Liver (tissue), 9 donors: ENCODE results near the gene THRA. TPM values are rescaled to one million over a fixed set of nuclear protein-coding genes. Genes with fewer than 3 reads are reported as not detected.

Experiments
- DNase-seq: peaks from one replicate; pipeline ENCODE4 v3.0.0-alpha.2; 2017; ENCODE audit warnings: low spot score
- H3K27ac ChIP-seq, 2 donors: one replicate each; pipeline ENCODE4 v1.7.0; 2013; ENCODE audit warnings: inconsistent platforms in 2 of 2, low read length in 2 of 2, control low read depth in 1 of 2, low read depth in 1 of 2, mild to moderate bottlenecking in 1 of 2
- H3K27me3 ChIP-seq, 4 donors: one replicate each; pipeline versions ENCODE4 v1.6.1 to v1.7.0; 2013; ENCODE audit warnings: low read length in 3 of 4, inconsistent platforms in 1 of 4, mild to moderate bottlenecking in 1 of 4, moderate library complexity in 1 of 4; ENCODE audit not compliant: control insufficient read depth in 4 of 4, insufficient read depth in 4 of 4
- H3K36me3 ChIP-seq, 4 donors: one replicate each; pipeline versions ENCODE4 v1.6.1 to v1.7.0; 2013; ENCODE audit warnings: low read length in 3 of 4, mild to moderate bottlenecking in 3 of 4, low read depth in 1 of 4, moderate library complexity in 1 of 4; ENCODE audit not compliant: control insufficient read depth in 4 of 4, insufficient read depth in 3 of 4
- H3K4me1 ChIP-seq, 4 donors: one replicate each; pipeline versions ENCODE4 v1.6.1 to v1.7.0; 2013; ENCODE audit warnings: low read length in 3 of 4, mild to moderate bottlenecking in 3 of 4, moderate library complexity in 1 of 4; ENCODE audit not compliant: control insufficient read depth in 4 of 4, insufficient read depth in 4 of 4
- H3K4me3 ChIP-seq, 3 donors: one replicate each; pipeline versions ENCODE4 v1.6.1 to v1.7.0; 2013; ENCODE audit warnings: low read length in 3 of 3, control low read depth in 1 of 3, low read depth in 1 of 3, mild to moderate bottlenecking in 1 of 3
- H3K9ac ChIP-seq, 2 donors: one replicate each; pipeline ENCODE4 v1.7.0; 2013; ENCODE audit warnings: low read length in 2 of 2, mild to moderate bottlenecking in 2 of 2, moderate library complexity in 2 of 2, control low read depth in 1 of 2, low read depth in 1 of 2
- H3K9me3 ChIP-seq, 4 donors: one replicate each; pipeline versions ENCODE4 v1.6.1 to v1.7.0; 2013; ENCODE audit warnings: low read length in 3 of 4; ENCODE audit not compliant: control insufficient read depth in 4 of 4
- EGR1 ChIP-seq, 2 donors: IDR thresholded peaks; 2 replicates each; pipeline ENCODE4 v1.6.1; 2016 to 2018; ENCODE audit warnings: antibody characterized with exemption in 2 of 2, low read depth in 2 of 2
- FOXA1 ChIP-seq: IDR thresholded peaks from 2 replicates; pipeline ENCODE4 v1.6.1; 2016; ENCODE audit warnings: antibody characterized with exemption
- FOXA2 ChIP-seq: IDR thresholded peaks from 2 replicates; pipeline ENCODE4 v1.6.1; 2016; ENCODE audit warnings: antibody characterized with exemption
- HNF4A ChIP-seq, 2 donors: conservative IDR thresholded peaks; 2 replicates each; pipeline ENCODE4 v1.6.1; 2016; ENCODE audit warnings: antibody characterized with exemption in 2 of 2, mild to moderate bottlenecking in 2 of 2
- HNF4G ChIP-seq: IDR thresholded peaks from 2 replicates; pipeline ENCODE4 v1.6.1; 2016; ENCODE audit warnings: antibody characterized with exemption
- NR2F2 ChIP-seq: IDR thresholded peaks from 2 replicates; pipeline ENCODE4 v1.6.1; 2016; ENCODE audit warnings: antibody characterized with exemption
- RAD21 ChIP-seq, 2 donors: IDR thresholded peaks; 2 replicates each; pipeline ENCODE4 v1.6.1; 2016; ENCODE audit warnings: antibody characterized with exemption in 2 of 2, mild to moderate bottlenecking in 2 of 2
- RXRA ChIP-seq, 2 donors: IDR thresholded peaks; 2 replicates each; pipeline ENCODE4 v1.6.1; 2017 to 2018; ENCODE audit warnings: antibody characterized with exemption in 2 of 2, mild to moderate bottlenecking in 1 of 2
- SP1 ChIP-seq: IDR thresholded peaks from 2 replicates; pipeline ENCODE4 v1.6.1; 2018; ENCODE audit warnings: antibody characterized with exemption, mild to moderate bottlenecking
- TAF1 ChIP-seq: conservative IDR thresholded peaks from 2 replicates; pipeline ENCODE4 v1.6.1; 2016; ENCODE audit warnings: antibody characterized with exemption, mild to moderate bottlenecking
- YY1 ChIP-seq: IDR thresholded peaks from 2 replicates; pipeline ENCODE4 v1.6.1; 2016; ENCODE audit warnings: antibody characterized with exemption, mild to moderate bottlenecking
- WGBS: extraction: QIAGEN DNeasy Blood & Tissue Kit; methylation state at CpG from one replicate; pipeline ENCODE4 v1.1.7; 2013; 5-methylcytosine and 5-hydroxymethylcytosine counted together
- polyA plus RNA-seq, 2 donors: library from polyadenylated mRNA; stranded (reverse) in 1 of 2; unstranded in 1 of 2; fragments of 200-250 nt in 1 of 2; fragments of >200 nt in 1 of 2; fragmentation: Nextera tagmentation in 1 of 2; extraction: Ambion mirVana in 1 of 2; gene quantifications; one replicate each; pipeline versions ENCODE4 v1.2.1 to v1.2.3, GENCODE V29; 2013 to 2015
- total RNA-seq, 2 donors: library from RNA; depleted of rRNA; stranded (reverse); fragments of >200 nt; gene quantifications; one replicate each; pipeline ENCODE4 v1.2.3, GENCODE V29; 2014
- TF ChIP-seq, protein P1 (sequence below): fragments of 150-350 bp; IDR thresholded peaks from 2 replicates; pipeline ENCODE4 v1.5.1; 2017; ENCODE audit warnings: improper control_type of control experiment, low read depth, low read length; ENCODE audit not compliant: missing input control
- TF ChIP-seq, protein P2 (sequence below): IDR thresholded peaks from 2 replicates; pipeline ENCODE4 v1.6.1; 2016; ENCODE audit warnings: antibody characterized with exemption
- TF ChIP-seq, protein P3 (sequence below): IDR thresholded peaks from 2 replicates; pipeline ENCODE4 v1.6.1; 2016; ENCODE audit warnings: antibody characterized with exemption
- TF ChIP-seq, protein P4 (sequence below): IDR thresholded peaks from 2 replicates; pipeline ENCODE4 v1.6.1; 2016; ENCODE audit warnings: antibody characterized with exemption
- TF ChIP-seq, protein P5 (sequence below): IDR thresholded peaks from 2 replicates; pipeline ENCODE4 v1.6.1; 2016; ENCODE audit warnings: antibody characterized with exemption, mild to moderate bottlenecking
- donor health status: healthy.
- donor health status: healthy.
- donor health status: healthy.
- donor health status: healthy.
- donor health status: healthy.

Gene THRA
- total and polyA plus RNA-seq, 4 donors: 3.2 to 10.3 (median 7.4) TPM

DNA sequence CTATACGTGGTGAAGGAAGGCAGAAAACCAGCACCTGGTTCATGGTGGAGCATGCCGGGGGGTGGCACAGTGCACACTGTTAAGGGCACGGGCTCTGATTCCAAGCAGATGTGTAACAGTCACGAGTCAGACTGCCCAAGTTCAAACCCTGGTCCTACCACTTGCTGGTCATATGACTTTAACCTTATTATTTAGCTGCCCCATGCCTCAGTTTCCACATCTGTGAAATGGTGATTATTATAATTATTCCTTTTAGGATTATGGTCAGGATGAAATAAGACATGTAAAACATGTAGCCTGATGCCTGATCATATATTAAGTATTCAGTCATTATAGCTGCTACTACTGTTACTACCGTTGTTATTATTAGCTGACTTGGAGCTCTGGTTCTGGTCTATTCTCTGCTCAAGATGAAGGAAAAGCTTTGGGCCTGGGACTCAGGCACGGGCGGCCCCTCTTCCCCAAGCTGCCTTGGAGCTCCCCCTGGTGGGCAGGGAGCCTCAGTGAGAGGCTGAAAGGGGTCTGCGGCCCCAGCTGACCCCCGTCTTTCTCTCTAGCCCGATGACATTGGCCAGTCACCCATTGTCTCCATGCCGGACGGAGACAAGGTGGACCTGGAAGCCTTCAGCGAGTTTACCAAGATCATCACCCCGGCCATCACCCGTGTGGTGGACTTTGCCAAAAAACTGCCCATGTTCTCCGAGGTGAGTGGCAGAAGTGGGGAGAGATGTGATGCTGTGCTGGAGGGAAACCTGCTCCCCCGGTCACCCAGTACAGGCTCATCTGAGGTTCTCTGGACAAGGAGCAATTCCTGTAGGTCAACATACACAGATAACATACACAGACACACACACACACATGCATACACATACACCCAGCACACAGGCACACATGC, 23.6 kb downstream of the THRA start:
- H3K9me3 ChIP-seq: no peaks in the 10 kb centered on the region
- no peak overlapping the region for H3K4me3 ChIP-seq
- H3K9ac ChIP-seq: no peak overlapping the region
- DNase-seq: peak; percentile 73
- no peak overlapping the region for H3K27ac ChIP-seq
- WGBS: 61% methylated on average over 17 of the region's 17 CpGs
- peaks cover 1 to 19% (median 5%) of the 10 kb centered on the region in 4 donors for H3K36me3 ChIP-seq
- H3K27me3 ChIP-seq: no peaks in the 10 kb centered on the region
- H3K4me1 ChIP-seq: no peaks in the 10 kb centered on the region
- TF ChIP-seq RXRA (IDR thresholded peaks at IDR 0.05) (peak in 1 of 2 donors; percentile 61), SP1 (no peak), RAD21 (IDR thresholded peaks at IDR 0.05) (peak; percentile 86 to 94), YY1 (no peak), EGR1 (IDR thresholded peaks at IDR 0.05; ENCODE audit: low read depth in 2 of 2) (no peak)
- TF ChIP-seq, protein P1, sequence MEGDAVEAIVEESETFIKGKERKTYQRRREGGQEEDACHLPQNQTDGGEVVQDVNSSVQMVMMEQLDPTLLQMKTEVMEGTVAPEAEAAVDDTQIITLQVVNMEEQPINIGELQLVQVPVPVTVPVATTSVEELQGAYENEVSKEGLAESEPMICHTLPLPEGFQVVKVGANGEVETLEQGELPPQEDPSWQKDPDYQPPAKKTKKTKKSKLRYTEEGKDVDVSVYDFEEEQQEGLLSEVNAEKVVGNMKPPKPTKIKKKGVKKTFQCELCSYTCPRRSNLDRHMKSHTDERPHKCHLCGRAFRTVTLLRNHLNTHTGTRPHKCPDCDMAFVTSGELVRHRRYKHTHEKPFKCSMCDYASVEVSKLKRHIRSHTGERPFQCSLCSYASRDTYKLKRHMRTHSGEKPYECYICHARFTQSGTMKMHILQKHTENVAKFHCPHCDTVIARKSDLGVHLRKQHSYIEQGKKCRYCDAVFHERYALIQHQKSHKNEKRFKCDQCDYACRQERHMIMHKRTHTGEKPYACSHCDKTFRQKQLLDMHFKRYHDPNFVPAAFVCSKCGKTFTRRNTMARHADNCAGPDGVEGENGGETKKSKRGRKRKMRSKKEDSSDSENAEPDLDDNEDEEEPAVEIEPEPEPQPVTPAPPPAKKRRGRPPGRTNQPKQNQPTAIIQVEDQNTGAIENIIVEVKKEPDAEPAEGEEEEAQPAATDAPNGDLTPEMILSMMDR: peak; percentile 69

DNA sequence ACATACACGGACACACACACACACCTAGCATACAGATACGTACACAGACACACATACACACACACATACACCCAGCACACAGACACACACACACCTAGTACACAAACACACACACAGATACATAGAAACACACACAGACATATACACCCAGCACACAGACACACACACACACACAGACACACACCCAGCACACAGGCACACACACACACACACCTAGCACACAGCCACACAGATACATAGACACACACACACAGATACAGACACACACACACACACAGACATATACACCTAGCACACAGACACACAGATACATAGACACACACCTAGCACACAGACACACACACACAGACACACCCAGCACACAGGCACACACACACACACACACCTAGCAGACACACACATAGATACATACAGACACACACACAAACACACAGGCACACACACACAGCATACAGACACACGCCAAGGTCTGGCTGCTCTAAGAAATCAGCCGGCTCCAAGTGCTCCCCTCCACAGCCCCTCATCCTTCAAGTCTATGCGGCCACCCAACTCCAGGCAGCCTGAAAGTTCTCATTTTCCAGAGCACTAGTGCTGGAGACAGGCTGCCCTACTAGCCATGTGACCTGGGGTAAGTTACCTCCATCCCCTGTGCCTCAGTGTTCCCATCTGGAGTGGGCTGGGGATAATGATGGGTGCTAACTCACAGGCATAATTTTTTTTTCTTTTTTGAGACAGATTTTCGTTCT, 24.5 kb downstream of the THRA start:
- DNase-seq: no peak
- Histone ChIP-seq H3K9ac (no peak overlapping the region), H3K9me3 (no peaks in the 10 kb centered on the region), H3K36me3 (peaks cover 1 to 19% (median 5%) of the 10 kb centered on the region in 4 donors), H3K27me3 (no peaks in the 10 kb centered on the region), H3K27ac (no peak overlapping the region), H3K4me1 (no peaks in the 10 kb centered on the region), H3K4me3 (no peak overlapping the region)
- TF ChIP-seq FOXA1: no peak
- no peak for TF ChIP-seq HNF4G
- TF ChIP-seq NR2F2: no peak
- TF ChIP-seq, protein P1: no peak
- TF ChIP-seq, protein P2, sequence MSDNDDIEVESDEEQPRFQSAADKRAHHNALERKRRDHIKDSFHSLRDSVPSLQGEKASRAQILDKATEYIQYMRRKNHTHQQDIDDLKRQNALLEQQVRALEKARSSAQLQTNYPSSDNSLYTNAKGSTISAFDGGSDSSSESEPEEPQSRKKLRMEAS: no peak
- TF ChIP-seq, protein P3, sequence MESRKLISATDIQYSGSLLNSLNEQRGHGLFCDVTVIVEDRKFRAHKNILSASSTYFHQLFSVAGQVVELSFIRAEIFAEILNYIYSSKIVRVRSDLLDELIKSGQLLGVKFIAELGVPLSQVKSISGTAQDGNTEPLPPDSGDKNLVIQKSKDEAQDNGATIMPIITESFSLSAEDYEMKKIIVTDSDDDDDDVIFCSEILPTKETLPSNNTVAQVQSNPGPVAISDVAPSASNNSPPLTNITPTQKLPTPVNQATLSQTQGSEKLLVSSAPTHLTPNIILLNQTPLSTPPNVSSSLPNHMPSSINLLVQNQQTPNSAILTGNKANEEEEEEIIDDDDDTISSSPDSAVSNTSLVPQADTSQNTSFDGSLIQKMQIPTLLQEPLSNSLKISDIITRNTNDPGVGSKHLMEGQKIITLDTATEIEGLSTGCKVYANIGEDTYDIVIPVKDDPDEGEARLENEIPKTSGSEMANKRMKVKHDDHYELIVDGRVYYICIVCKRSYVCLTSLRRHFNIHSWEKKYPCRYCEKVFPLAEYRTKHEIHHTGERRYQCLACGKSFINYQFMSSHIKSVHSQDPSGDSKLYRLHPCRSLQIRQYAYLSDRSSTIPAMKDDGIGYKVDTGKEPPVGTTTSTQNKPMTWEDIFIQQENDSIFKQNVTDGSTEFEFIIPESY: no peak
- TF ChIP-seq RXRA (IDR thresholded peaks at IDR 0.05): no peak
- no peak for TF ChIP-seq HNF4A (conservative IDR thresholded peaks at IDR 0.05)
- TF ChIP-seq RAD21 (IDR thresholded peaks at IDR 0.05): no peak
- TF ChIP-seq, protein P4, sequence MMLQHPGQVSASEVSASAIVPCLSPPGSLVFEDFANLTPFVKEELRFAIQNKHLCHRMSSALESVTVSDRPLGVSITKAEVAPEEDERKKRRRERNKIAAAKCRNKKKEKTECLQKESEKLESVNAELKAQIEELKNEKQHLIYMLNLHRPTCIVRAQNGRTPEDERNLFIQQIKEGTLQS: no peak
- TF ChIP-seq, protein P5, sequence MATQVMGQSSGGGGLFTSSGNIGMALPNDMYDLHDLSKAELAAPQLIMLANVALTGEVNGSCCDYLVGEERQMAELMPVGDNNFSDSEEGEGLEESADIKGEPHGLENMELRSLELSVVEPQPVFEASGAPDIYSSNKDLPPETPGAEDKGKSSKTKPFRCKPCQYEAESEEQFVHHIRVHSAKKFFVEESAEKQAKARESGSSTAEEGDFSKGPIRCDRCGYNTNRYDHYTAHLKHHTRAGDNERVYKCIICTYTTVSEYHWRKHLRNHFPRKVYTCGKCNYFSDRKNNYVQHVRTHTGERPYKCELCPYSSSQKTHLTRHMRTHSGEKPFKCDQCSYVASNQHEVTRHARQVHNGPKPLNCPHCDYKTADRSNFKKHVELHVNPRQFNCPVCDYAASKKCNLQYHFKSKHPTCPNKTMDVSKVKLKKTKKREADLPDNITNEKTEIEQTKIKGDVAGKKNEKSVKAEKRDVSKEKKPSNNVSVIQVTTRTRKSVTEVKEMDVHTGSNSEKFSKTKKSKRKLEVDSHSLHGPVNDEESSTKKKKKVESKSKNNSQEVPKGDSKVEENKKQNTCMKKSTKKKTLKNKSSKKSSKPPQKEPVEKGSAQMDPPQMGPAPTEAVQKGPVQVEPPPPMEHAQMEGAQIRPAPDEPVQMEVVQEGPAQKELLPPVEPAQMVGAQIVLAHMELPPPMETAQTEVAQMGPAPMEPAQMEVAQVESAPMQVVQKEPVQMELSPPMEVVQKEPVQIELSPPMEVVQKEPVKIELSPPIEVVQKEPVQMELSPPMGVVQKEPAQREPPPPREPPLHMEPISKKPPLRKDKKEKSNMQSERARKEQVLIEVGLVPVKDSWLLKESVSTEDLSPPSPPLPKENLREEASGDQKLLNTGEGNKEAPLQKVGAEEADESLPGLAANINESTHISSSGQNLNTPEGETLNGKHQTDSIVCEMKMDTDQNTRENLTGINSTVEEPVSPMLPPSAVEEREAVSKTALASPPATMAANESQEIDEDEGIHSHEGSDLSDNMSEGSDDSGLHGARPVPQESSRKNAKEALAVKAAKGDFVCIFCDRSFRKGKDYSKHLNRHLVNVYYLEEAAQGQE: no peak
- no peak for TF ChIP-seq EGR1 (IDR thresholded peaks at IDR 0.05; ENCODE audit: low read depth in 2 of 2)
- TF ChIP-seq FOXA2: no peak
- no peak for TF ChIP-seq TAF1
- no peak for TF ChIP-seq SP1
- WGBS: 83% methylated on average over 6 of the region's 6 CpGs
